OCI-LY1 (cell line): Measurements from ENCODE around the gene NOXO1.

Experiments used
- H2AFZ ChIP-seq: fragments of 200-600 bp; sonication (generic), shearing (Covaris generic); 2 replicates; pipeline ENCODE4 v1.6.0; 2014; ENCODE audit warnings: antibody characterized with exemption, mild to moderate bottlenecking, low read length
- H3F3A ChIP-seq: fragments of 200-600 bp; sonication (generic), shearing (Covaris generic); 2 replicates; pipeline ENCODE4 v1.6.0; 2014; ENCODE audit warnings: mild to moderate bottlenecking, antibody characterized with exemption, low read length, moderate library complexity; ENCODE audit not compliant: insufficient read depth
- H3K27ac ChIP-seq: fragments of 200-600 bp; sonication (generic); 2 replicates; pipeline ENCODE4 v1.5.1; 2014; ENCODE audit warnings: low read length, mixed run types, mild to moderate bottlenecking, low read depth; ENCODE audit not compliant: poor library complexity, severe bottlenecking
- H3K27me3 ChIP-seq: fragments of 200-600 bp; sonication (generic); 2 replicates; pipeline ENCODE4 v1.6.0; 2014; ENCODE audit warnings: antibody characterized with exemption, mild to moderate bottlenecking, low read length, moderate library complexity; ENCODE audit not compliant: insufficient read depth
- H3K36me3 ChIP-seq: fragments of 200-600 bp; sonication (generic); 2 replicates; pipeline ENCODE4 v1.6.1; 2014; ENCODE audit warnings: mild to moderate bottlenecking, antibody characterized with exemption, low read length, moderate library complexity, mixed read lengths; ENCODE audit not compliant: insufficient read depth
- H3K4me1 ChIP-seq: fragments of 200-600 bp; sonication (generic); 2 replicates; pipeline ENCODE4 v1.5.1; 2014; ENCODE audit warnings: mild to moderate bottlenecking, low read length, moderate library complexity; ENCODE audit not compliant: insufficient read depth, severe bottlenecking
- H3K4me2 ChIP-seq: fragments of 200-600 bp; sonication (generic), shearing (Covaris generic); 2 replicates; pipeline ENCODE4 v1.6.1; 2014; ENCODE audit warnings: low read length
- H3K4me3 ChIP-seq: fragments of 200-600 bp; sonication (generic); 2 replicates; pipeline ENCODE4 v1.5.1; 2014; ENCODE audit warnings: low read length, low read depth, mild to moderate bottlenecking, mixed read lengths; ENCODE audit not compliant: poor library complexity, severe bottlenecking
- H3K79me2 ChIP-seq: fragments of 200-600 bp; shearing (Covaris generic); 2 replicates; pipeline ENCODE4 v1.6.1; 2016; ENCODE audit warnings: mixed run types, low read length, mixed read lengths; ENCODE audit not compliant: insufficient read depth
- H3K9ac ChIP-seq: fragments of 200-600 bp; sonication (generic), shearing (Covaris generic); 2 replicates; pipeline ENCODE4 v1.6.1; 2014; ENCODE audit warnings: mild to moderate bottlenecking, low read length, mixed read lengths
- H3K9me2 ChIP-seq: fragments of 200-600 bp; sonication (generic), shearing (Covaris generic); 2 replicates; pipeline ENCODE4 v1.6.1; 2014; ENCODE audit warnings: low read depth, mild to moderate bottlenecking, low read length, mixed read lengths
- H3K9me3 ChIP-seq: fragments of 200-600 bp; shearing (Covaris generic); 2 replicates; pipeline ENCODE4 v1.6.1; 2014; ENCODE audit warnings: low read length, mixed read lengths
- H4K20me1 ChIP-seq: fragments of 200-600 bp; sonication (generic), shearing (Covaris generic); 2 replicates; pipeline ENCODE4 v1.6.0; 2016; ENCODE audit warnings: mild to moderate bottlenecking, low read length; ENCODE audit not compliant: insufficient read depth
- EZH2 ChIP-seq: fragments of 200-600 bp; sonication (generic), shearing (Covaris generic); IDR thresholded peaks from 2 replicates; pipeline ENCODE4 v1.8.0; 2017; ENCODE audit warnings: borderline replicate concordance, mixed run types, mild to moderate bottlenecking, antibody characterized with exemption, low read length, moderate library complexity, mixed read lengths
- TF ChIP-seq, protein P1 (sequence below): fragments of 200-600 bp; sonication (generic), shearing (Covaris generic); IDR thresholded peaks from 2 replicates; pipeline ENCODE4 v1.5.1; 2017; ENCODE audit warnings: mild to moderate bottlenecking, antibody characterized with exemption, low read length, moderate library complexity, mixed read lengths

Gene NOXO1

DNA sequence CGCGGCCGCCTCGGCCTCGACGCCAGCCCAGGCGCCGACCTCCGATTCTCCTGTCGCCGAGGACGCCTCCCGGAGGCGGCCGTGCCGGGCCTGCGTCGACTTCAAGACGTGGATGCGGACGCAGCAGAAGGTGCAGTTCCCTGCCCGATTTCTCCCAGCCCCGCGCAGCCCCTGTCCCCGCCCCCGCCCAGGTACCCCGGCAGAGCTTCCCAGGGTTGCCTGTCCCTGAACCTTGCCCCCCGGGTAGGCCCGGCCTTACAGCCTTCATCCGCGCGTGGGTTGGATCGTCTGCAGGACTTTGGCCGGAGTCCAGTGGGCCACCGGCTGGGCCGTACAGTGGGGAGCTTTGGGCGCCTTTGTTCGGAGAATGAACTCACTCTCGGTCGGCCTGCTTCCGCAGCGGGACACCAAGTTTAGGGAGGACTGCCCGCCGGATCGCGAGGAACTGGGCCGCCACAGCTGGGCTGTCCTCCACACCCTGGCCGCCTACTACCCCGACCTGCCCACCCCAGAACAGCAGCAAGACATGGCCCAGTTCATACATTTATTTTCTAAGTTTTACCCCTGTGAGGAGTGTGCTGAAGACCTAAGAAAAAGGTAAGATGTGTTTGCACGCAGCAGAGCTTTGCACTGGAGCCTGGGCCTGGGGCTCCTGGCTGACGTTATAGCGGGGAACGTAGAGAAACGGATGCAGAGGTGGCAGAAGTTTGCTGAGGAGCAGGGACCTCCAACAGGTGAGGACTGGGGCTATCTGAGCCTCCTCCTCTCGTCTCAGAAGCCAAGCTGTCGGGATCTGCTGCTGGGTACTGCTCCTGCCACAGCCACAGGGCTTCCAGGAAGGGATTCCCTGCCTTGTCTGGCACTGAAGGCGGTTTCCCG lies 3.3 kb upstream of the NOXO1 start:
- no peak overlapping the region for H2AFZ ChIP-seq
- TF ChIP-seq, protein P1, sequence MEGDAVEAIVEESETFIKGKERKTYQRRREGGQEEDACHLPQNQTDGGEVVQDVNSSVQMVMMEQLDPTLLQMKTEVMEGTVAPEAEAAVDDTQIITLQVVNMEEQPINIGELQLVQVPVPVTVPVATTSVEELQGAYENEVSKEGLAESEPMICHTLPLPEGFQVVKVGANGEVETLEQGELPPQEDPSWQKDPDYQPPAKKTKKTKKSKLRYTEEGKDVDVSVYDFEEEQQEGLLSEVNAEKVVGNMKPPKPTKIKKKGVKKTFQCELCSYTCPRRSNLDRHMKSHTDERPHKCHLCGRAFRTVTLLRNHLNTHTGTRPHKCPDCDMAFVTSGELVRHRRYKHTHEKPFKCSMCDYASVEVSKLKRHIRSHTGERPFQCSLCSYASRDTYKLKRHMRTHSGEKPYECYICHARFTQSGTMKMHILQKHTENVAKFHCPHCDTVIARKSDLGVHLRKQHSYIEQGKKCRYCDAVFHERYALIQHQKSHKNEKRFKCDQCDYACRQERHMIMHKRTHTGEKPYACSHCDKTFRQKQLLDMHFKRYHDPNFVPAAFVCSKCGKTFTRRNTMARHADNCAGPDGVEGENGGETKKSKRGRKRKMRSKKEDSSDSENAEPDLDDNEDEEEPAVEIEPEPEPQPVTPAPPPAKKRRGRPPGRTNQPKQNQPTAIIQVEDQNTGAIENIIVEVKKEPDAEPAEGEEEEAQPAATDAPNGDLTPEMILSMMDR: no peak
- no peak for TF ChIP-seq EZH2
- H3K79me2 ChIP-seq: no peaks in the 10 kb centered on the region
- no peak overlapping the region for H3K27ac ChIP-seq
- H3K9me3 ChIP-seq: no peaks in the 10 kb centered on the region
- H4K20me1 ChIP-seq: no peaks in the 10 kb centered on the region
- peaks cover 13% of the 10 kb centered on the region for H3K36me3 ChIP-seq
- peaks cover 6% of the 10 kb centered on the region; the same call in 1 of the 2 replicates for H3K27me3 ChIP-seq
- peak overlapping the region; percentile 87 for H3K4me2 ChIP-seq
- no peaks in the 10 kb centered on the region; the same call in 1 of the 2 replicates for H3F3A ChIP-seq
- H3K9me2 ChIP-seq: no peaks in the 10 kb centered on the region
- peaks cover 18% of the 10 kb centered on the region for H3K4me1 ChIP-seq
- H3K9ac ChIP-seq: peak overlapping the region; percentile 66
- peak overlapping the region; percentile 66 for H3K4me3 ChIP-seq

GRCh38 chr16:1983544-1984346 lies 2.5 kb upstream of the NOXO1 start, which contains the start of gene GFER:
Gene GFER (plus strand): TSS chr16:1984193. CDS start chr16:1984219, 26 bp downstream.
- peaks cover 15% of the 10 kb centered on the region for H3K36me3 ChIP-seq
- H3K9ac ChIP-seq: peak within 1 kb of the TSS; percentile 66
- TF ChIP-seq, protein P1: peak; percentile 33; the same call in 1 of the 2 replicates
- no peak for TF ChIP-seq EZH2
- no peaks in the 10 kb centered on the region for H3K9me2 ChIP-seq
- H3K4me1 ChIP-seq: peaks cover 22% of the 10 kb centered on the region
- H3K4me3 ChIP-seq: peak within 1 kb of the TSS; percentile 66
- H3K27me3 ChIP-seq: no peaks in the 10 kb centered on the region; the same call in 1 of the 2 replicates
- no peak within 1 kb of the TSS for H2AFZ ChIP-seq
- no peak within 1 kb of the TSS for H3K27ac ChIP-seq
- H3K9me3 ChIP-seq: no peaks in the 10 kb centered on the region
- no peaks in the 10 kb centered on the region for H4K20me1 ChIP-seq
- H3F3A ChIP-seq: no peaks in the 10 kb centered on the region
- H3K79me2 ChIP-seq: no peaks in the 10 kb centered on the region
- H3K4me2 ChIP-seq: peak within 1 kb of the TSS; percentile 87

DNA sequence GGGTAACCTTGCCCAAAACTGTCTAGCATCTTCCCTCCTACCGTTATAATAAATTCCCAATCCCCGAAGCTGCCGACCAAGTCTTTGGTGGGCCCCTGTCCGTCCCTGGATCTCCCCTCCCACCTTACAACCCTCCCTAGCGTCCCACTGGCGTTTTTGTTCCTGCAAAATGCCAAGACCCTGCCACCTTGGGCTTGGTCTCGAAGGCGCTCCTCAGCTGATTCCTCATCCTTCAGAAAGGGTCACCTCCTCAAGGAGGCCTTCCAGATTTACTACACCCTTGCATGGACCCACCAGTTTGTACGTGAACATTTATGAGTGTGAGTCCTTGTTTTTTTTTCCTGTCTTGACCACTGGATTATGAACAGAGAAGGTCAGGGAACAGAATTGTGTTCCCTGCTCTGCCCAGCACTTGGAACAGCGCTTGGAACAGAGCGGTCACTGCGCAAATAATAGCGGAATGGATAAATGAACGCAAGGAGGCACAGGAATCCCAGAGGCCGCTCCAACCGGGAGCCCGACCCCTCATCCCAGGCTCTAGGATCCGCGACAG lies 1.8 kb upstream of the NOXO1 start:
- peak overlapping the region; percentile 87 for H3K4me2 ChIP-seq
- H3F3A ChIP-seq: no peaks in the 10 kb centered on the region
- H4K20me1 ChIP-seq: no peaks in the 10 kb centered on the region
- H3K36me3 ChIP-seq: peaks cover 22% of the 10 kb centered on the region
- H3K9me2 ChIP-seq: no peaks in the 10 kb centered on the region
- H3K9ac ChIP-seq: no peak overlapping the region
- H3K79me2 ChIP-seq: no peaks in the 10 kb centered on the region
- no peak overlapping the region for H3K27ac ChIP-seq
- no peak overlapping the region for H2AFZ ChIP-seq
- H3K4me1 ChIP-seq: peaks cover 22% of the 10 kb centered on the region
- no peaks in the 10 kb centered on the region; the same call in 1 of the 2 replicates for H3K27me3 ChIP-seq
- no peaks in the 10 kb centered on the region for H3K9me3 ChIP-seq
- peak overlapping the region; percentile 66 for H3K4me3 ChIP-seq
- no peak for TF ChIP-seq EZH2
- TF ChIP-seq, protein P1: no peak
